Measurements from ENCODE around the gene FOXE1. TPM values are rescaled to one million over a fixed set of nuclear protein-coding genes. Genes with fewer than 3 reads are reported as not detected.

The FOXE1 gene
- total RNA-seq, 4 donors from 2014 or later, result not detected

- DNase-seq (ENCODE audit: low spot score) (no peak), ATAC-seq (ENCODE audit: low FRiP score) (no peak)
- TF ChIP-seq, protein P1, sequence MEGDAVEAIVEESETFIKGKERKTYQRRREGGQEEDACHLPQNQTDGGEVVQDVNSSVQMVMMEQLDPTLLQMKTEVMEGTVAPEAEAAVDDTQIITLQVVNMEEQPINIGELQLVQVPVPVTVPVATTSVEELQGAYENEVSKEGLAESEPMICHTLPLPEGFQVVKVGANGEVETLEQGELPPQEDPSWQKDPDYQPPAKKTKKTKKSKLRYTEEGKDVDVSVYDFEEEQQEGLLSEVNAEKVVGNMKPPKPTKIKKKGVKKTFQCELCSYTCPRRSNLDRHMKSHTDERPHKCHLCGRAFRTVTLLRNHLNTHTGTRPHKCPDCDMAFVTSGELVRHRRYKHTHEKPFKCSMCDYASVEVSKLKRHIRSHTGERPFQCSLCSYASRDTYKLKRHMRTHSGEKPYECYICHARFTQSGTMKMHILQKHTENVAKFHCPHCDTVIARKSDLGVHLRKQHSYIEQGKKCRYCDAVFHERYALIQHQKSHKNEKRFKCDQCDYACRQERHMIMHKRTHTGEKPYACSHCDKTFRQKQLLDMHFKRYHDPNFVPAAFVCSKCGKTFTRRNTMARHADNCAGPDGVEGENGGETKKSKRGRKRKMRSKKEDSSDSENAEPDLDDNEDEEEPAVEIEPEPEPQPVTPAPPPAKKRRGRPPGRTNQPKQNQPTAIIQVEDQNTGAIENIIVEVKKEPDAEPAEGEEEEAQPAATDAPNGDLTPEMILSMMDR (IDR thresholded peaks at IDR 0.05), result no peak
Observed at GRCh38 chr9:97831843-97832636, 21.0 kb upstream of the FOXE1 start.

DNA sequence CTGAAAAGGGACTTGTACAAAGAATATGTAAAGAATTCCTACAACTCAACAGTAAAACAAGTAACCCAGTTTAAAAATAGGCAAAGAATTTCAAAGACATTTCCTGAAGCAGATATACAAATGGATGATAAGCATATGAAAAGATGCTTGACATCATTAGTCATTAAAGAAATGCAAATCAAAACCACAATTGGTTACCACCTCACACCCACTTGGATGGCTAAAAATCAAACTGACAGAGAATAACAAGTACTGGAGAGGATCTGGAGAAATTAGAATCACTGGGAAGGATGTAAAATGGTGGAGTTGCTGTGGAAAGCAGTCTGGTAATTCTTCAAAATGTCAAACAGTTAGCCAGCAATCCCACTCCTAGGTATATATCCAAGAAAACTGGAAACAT, 12.5 kb upstream of the FOXE1 start:
- no peak for ATAC-seq (ENCODE audit: low FRiP score)
- TF ChIP-seq, protein P1 (IDR thresholded peaks at IDR 0.05), result no peak

DNA sequence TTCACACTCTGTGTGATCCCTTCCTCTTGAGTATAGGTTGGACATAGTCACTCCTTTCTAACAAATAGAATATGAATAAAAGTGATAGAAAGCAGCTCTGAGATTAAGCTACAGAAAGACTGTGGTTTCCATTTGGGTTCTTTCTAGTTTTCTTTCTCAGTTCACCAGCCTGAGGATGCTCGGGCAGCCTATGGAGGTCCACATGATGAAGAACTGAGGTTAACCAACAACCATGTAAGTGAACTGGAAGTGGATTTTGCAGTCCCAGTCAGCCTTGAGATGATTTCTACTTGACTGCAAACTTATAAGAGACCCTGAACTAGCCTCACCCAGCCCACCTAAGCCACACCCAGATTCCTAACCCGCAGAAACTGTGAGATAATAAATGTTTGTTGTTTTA, 10.1 kb upstream of the FOXE1 start:
- TF ChIP-seq, protein P1 (IDR thresholded peaks at IDR 0.05), result no peak
- DNase-seq (ENCODE audit: low spot score) (no peak), ATAC-seq (ENCODE audit: low FRiP score) (no peak)

More for the DNA sequence above, 12.5 kb upstream of the FOXE1 start:
- DNase-seq (ENCODE audit: low spot score), result no peak

DNA sequence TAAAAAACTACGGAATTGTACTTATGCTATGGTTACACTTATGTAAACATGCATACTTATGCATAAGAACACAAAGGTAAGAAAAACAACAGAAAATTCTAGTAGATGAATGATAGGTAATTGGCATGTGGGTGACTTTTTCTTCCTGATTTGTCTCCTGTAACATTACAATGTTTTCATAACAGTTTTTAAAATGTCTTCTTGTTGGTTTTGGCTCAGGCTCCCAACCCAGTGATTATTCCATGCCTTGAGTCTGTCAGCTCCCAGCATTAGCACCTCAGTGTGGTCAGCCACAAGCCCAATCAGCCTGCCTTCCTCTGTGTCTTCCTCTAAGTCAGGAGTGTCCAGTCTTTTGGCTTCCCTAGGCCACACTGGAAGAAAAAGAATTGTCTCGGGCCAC, 7.9 kb upstream of the FOXE1 start:
- ATAC-seq (ENCODE audit: low FRiP score), result no peak
- TF ChIP-seq, protein P1 (IDR thresholded peaks at IDR 0.05), result no peak
- no peak for DNase-seq (ENCODE audit: low spot score)

DNA sequence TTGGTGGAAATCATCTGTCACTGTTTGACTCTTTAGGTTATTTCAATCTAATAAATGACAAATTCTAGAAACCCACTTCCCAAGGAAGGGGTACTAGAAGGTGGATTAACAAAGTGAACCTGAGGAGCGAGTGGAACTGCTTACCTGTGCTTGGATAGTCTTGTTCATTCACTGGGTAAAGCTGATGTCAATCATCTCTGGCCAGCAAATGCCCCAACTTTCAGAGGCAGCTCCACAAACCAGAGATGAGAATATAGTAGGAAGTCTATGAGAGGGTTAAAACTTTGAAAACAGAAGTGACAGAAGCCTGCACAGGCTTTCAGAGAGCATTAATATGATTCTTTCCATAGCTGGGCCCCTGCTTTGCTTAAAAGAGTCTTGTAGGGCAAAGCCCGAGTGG, 7.3 kb upstream of the FOXE1 start:
- DNase-seq (ENCODE audit: low spot score) (no peak), ATAC-seq (ENCODE audit: low FRiP score) (no peak)
- TF ChIP-seq, protein P1 (IDR thresholded peaks at IDR 0.05), result no peak

GRCh38 chr9:97846347-97846746, 6.7 kb upstream of the FOXE1 start:
- DNase-seq (ENCODE audit: low spot score), result no peak
- no peak for ATAC-seq (ENCODE audit: low FRiP score)
- TF ChIP-seq, protein P1 (IDR thresholded peaks at IDR 0.05), result no peak
